HG03095 (cell line): Measurements from ENCODE around the gene ELOB.
A peak's percentile ranks its signal among the peaks of the same experiment; 100 is the strongest.

ENCODE experiments used
- ATAC-seq: cut with Tn5 transposase; IDR thresholded peaks from one replicate; pipeline ENCODE4 v1.9.1; 2021; ENCODE audit warnings: moderate library complexity; ENCODE audit not compliant: unreplicated experiment

ELOB gene

GRCh38 chr16:2777231-2777902 lies at the start of gene ELOB:
TSS of gene ELOB (minus strand) at chr16:2777280. CDS start at chr16:2777239, 41 bp downstream.
- peak; percentile 55 for ATAC-seq

DNA sequence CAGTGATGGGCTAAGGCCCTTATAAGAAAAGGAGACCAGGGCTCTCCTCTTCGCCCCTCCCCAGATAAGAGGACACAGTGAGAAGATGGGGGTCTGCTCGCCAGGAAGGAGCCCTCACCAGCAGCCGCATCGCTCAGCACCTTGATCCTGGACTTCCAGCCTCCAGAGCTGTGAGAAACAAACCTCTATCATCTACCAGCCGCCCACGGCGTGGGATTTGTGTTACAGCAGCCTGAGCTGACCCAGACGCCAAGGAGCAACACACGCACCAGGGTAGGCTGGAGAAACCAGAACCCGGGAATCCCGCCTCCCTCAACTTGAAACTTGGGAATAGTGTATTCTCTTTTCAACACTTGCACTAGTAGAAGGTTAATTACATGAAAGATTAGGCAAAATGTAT lies 48.8 kb upstream of the ELOB start:
- no peak for ATAC-seq

DNA sequence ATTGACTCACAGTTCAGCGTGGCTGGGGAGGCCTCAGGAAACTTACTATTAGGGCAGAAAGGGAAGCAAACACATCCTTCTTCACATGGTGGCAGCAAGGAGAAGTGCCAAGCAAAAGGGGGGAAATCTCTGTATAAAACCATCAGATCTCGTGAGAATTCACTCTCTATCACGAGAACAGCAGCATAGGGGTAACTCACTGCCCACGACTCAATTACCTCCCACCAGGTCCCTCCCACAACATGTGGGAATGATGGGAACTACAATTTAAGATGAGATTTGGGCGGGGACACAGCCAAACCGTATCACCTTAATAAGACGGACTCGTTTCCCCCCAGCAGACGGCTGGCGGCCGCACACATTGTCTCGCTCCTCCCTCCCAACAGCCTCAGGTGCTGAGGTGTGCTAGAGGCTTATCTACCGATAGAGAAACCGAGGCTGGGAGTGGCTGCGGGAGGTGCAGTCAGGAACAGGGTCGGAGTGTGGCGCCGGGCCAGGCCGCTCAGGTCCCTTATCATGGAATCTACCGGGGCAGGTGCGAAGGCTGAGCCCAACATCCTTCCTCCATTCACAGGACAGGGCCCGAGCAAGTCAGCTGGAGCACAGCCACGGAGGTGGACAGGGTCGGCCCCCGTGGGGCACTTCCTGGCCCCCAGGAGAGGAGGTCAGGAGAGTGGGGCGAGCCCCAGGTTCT lies 48.1 kb upstream of the ELOB start:
- no peak for ATAC-seq

DNA sequence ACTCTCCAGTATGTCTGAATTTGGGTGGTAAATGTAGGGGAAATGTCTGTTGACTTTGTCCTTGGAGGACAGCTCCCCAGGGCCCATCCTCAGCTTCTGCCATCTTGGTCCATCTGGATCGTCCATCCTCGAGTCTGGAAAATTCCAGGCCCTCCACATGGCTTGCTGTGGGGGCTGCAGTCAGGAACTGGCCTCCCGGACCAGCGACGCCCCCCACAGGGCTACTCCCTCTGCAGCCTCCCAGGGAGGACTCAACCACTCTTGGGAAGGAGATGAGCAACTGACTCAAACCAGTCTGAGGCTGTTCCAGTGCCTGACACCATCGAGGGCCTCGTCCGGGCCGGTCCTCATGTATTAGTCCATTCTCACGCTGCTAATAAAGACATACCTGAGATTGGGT lies 47.5 kb upstream of the ELOB start:
- ATAC-seq, result no peak

DNA sequence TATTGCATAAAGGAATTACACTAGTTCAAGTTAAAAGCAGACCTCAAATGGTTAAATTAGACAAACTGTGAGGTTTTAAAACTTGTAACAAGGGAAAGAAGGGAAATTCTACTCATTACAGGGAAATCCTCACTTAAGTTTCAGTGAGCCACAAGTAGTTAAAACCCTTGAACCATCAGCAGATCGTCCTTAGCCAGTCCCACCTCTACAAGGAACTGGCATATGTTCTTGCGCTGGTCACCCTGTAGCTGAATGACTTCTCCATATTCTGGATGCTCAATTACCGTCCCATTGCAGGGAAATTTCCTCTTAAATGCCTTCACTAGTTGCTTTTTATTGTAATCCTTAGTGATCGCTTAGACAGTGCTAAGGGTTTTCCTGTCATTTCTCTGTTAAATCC lies 45.4 kb upstream of the ELOB start:
- ATAC-seq, result no peak

DNA sequence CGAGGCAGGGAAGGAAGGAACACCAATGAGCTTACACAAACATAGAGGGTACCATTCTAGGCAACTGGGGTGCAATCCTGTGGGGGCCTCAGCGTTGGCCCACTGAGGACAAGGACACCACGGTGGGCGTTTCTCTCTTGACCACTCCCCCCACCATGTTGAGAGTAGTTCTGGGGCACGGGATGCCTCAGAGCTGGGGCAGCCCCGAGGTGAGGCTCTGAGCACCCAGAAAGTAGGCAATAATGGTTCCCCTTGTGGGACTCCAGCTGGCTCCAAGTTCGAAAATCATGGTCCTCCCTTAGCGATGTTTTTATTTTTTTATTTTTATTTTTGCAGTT lies 45.0 kb upstream of the ELOB start:
- no peak for ATAC-seq

GRCh38 chr16:2821487-2822157 lies 44.5 kb upstream of the ELOB start:
- no peak for ATAC-seq

- ATAC-seq, result no peak
Observed at GRCh38 chr16:2820836-2821486, 43.9 kb upstream of the ELOB start.

DNA sequence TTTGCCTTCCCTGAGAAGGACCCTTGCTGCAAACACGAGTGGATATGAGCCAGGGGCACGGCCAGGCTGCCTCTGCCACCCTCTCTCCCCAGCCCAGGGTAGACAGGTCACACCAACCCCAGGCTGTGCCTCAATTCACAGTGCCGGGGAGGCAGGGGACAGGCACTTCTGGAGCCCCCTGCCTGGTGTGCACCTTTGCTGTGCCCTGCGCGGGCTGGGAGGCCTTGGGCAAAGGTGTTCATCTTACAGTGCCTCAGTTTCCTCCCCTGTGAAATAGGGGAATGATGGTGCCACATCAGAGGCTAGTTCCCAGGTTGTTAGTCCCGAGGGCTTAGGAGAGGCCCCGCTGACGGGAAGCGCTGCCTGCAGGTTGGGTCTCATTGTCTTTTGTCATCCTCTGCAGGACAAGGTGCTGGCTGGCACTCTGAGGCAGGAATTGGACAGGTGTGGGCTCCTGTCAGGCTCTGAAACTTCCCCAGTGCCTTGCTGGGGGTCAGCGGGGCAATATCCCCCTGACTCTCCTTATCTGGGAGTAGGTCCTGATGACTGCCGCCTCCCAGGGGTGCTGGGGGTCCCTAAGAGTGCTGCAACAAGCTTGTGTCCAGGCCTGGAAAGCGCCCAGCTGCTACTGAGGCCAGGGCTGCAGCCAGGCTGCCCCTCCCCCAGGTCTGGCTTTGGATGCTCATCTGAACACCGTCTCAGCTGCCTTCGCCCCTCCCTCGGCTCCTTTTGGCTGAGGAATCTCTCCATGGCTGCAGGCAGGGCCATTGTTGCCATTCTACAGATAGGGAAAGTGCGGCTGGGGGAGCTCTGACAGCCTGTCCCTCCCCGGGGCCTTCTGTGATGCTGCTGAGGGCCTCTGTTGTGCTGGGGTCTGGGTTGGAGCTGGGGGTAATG lies 43.1 kb upstream of the ELOB start:
- ATAC-seq, result no peak

DNA sequence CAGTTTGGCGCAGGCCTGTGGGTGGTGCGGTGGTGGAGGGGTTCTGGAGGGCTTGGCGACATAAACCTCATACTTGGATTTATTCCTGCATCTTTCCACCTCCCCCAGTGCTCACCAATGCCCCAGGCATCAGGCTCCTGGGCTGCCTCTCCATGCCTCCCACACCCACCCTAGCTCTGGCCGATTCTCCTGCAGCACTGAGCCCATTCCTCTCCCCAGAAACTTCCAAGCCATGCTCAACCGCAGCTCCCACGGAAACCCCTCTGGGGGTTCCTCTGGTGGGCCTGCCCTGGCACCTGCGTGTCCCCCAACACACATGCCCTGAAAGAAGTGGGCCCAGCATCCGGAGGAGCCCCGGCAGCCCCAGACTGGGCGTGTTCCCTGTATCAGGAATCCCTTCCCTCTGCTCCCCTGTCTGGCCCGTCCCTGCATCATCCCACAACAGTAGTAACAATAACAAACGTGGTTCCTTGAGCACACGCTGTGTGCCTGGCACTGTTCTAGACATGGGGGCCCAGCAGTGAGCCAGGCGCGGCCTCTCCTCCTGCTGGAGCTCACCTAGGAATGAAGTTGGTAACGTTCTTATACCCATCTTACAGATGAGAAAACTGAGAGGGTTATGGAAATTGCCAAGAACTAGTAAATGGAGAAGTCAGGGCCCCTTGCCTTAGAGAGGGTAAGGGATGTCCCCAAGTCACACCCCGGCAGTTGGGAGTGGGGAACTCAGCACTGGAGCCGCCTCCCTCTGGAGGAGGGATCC lies 42.3 kb upstream of the ELOB start:
- no peak for ATAC-seq

DNA sequence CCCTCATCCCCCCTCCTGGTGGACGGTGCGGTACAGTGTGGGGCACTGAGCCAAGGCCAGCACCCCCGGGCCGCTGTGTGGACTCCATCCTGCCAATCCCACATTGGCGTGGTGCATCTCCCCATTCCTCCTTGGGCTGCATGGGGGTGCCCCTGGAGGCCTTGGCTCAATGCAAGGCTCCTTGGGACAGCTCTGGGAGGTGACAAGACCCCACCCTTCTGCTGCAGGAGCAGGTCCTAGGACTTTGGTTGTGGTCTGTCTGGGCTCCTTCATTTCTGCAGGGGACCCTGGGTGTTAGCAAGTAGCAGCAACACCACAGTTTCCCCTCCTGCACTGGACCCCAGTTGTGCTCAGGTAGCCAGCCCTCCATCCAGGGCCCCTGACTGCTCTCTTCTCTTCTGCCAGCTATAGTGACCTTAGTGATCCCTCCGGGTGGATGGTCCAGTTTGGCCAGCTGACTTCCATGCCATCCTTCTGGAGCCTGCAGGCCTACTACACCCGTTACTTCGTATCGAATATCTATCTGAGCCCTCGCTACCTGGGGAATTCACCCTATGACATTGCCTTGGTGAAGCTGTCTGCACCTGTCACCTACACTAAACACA lies 41.3 kb upstream of the ELOB start:
- no peak for ATAC-seq

DNA sequence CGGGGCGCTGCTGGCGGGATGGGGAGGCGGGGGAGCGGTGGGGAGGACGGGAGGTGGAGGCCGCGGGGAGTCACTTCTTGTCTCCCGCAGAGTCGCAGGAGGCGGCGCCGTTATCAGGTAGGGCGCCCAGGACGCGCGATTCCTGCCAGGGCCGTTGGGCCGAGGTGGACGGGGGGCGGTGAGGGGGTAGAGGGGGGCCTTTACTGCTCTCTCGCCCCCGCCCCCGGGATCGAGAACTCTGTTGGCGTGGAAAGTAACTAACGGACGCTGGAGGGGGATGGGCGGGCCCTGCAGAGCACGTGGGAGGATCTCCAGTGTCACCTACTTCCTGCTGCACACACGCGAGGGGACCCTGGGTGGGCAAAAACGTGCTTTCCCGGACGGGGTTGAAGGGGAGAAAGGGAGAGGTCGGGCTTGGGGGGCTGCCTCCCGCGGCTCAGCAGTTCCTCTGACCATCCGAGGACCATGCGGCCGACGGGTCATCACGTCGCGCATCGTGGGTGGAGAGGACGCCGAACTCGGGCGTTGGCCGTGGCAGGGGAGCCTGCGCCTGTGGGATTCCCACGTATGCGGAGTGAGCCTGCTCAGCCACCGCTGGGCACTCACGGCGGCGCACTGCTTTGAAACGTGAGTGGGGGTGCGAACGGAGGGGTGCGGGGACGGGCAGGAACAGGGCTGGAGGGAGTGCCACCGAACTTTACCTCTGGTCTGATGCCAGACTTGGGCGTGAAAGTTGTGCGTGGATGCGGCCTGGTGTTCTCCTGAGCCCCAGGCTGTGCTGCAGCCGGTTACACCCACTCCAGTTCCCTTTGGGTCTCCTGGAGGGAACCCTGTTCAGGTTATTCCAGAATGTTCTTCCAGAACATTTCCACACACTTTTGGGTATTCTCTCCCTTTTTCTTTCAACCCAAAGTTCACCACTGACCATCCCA lies 40.5 kb upstream of the ELOB start:
- ATAC-seq, result no peak

DNA sequence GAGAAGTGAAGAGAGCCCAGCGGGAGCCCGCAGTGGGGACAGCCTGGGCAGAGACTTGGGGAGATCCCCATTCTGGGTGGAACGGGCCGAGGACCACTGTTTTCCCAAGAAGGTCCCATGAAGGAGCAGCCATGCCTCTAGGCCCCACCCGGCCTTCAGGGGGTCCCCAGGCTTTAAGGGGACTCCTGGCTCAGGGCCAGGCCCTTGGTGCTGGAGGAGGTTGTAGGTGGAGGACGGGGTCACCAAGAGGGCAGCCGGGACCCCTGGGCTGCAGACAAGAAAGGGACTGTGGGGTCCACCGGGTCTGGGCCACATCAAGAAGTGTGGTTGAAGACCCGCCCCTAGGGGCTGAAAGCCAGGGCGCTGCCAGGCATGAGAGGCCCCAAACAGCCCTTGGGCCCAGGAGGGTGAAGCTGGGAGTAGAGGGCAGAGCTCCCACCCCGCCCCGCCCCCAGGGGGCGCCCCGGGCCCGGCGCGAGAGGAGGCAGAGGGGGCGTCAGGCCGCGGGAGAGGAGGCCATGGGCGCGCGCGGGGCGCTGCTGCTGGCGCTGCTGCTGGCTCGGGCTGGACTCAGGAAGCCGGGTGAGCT lies 39.8 kb upstream of the ELOB start, which contains the start of gene PRSS21:
Gene PRSS21 (plus strand): TSS at position 487 of the 589 bp plus-strand sequence. CDS start 32 bp downstream, at position 519.
- ATAC-seq, result no peak

DNA sequence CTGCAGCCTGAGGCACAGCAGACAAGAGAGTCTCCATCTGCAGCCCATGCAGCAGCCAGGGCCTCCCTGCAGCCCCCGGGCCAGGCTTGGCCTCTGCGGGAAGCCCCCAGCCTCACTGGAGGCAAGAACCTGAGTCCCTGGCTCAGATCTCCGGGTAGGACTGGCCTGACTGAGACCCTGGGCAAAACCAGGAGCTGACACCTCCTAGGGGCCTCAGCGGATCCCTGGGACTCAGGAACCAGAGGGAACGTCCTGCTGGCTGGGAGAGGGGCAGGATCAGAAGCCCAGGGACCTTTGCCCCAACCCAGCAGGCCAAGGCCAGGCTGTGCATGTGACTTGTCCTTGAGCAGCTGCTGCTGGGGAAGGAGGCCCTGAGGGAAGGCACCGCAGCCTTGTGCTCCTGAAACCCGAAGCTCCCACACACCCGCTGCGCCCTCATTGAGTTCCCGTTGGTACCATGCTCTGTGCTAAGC lies 38.3 kb upstream of the ELOB start:
- no peak for ATAC-seq

- ATAC-seq, result no peak
Observed at GRCh38 chr16:2814551-2815298, 37.6 kb upstream of the ELOB start.

GRCh38 chr16:2813771-2814221 lies 36.7 kb upstream of the ELOB start:
- no peak for ATAC-seq
